NCI-H524 (cell line): ENCODE data around the gene SEC14L6.
"Not testable (repeated sequence)": the region's sequence is repeated elsewhere in the genome, so short reads cannot be mapped to it uniquely, and the experiment has no call there.

ENCODE experiments used
- DNase-seq, 2 experiments: peaks; one replicate each; lab custom pipeline; 2025; lab: John Stamatoyannopoulos, UW

SEC14L6 gene

DNA sequence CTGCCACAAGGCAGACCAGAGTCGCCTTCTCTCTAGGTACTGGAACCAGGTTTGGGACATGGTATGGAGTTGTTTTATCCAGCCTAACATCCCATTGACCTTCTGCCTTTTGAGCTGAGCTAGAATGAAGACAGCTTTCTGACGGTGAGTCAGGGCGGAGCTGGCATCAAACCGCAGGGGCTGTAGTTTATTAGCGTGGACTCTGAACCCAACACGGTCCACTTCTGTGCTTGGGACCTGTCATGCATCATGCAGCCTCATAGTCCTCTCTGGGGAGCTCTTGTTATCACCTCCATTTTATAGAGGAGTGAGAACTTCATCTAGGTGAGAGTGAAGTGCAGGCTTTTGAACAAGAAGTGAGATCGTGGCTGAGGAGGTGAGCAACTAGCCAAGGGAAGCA, 19.6 kb upstream of the SEC14L6 start:
- no peak for DNase-seq

DNA sequence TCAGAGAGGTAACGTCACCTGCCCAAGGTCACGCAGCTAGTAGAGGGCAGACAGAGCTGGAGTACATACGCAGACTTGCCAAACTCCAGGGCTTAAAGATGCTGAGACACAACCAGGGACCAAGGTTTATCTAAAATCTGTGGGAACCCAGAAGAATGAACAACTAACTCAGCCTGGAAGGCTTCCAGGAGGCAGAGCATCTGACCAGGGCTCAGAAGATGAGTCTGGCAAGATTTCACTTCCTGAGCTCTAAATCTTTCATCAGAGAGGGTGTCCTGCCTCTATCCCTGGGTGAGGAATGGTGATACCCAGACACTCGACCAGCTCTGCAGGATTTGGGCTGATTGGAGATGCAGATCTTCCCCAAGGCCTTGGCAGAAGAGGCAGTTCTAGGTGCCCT, 18.8 kb upstream of the SEC14L6 start:
- no peak for DNase-seq

DNA sequence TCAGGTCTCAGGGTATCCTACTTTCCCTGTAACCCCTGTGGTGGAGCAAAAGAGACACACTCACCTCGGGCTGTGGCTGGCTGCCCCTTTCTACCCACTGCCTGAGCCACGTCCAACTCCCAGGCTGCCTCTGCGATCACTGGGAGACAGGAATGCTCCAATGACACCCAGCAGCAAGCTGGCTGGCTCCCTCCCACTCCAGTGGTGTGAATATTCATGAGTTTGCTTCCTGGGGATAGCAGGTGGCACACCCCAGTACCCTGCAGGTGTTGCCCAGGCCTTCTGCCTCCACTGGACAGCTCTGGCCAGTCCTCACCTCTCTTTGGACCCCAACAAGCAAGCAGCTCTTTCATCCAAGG, 18.2 kb upstream of the SEC14L6 start:
- no peak for DNase-seq

DNA sequence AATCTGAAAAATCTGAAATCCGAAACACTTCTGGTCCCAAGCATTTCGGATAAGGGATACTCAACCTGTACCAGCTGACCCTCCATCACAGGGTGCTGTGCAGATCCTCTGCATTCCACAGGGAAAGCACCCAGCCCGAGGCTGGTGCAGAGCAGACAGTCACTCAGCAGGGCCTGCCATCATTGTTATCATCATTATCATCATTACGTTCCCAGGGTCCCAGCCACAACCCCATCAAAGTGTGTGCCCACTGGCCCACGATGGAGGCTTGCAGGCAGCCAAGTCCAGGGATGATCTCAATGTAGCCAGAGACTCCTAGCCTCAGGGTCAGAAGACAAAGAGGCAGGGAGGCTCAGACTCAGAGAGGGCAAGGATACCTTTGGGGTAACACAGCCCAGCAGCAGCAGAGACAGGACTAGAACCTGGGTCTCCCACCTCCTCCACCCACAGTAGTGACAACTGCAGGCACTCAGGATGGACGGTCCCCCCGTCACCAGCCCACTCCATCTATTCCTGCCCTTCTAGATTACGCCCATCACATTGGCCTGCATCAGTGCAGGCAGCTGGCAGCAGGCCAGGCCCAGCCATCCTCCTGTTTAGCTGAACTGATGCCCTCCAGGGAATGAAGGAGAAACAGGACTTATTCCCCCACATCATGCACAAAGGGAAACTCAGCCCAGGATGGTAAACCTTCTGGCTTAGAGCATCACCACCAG, 17.7 kb upstream of the SEC14L6 start:
- no peak for DNase-seq

DNA sequence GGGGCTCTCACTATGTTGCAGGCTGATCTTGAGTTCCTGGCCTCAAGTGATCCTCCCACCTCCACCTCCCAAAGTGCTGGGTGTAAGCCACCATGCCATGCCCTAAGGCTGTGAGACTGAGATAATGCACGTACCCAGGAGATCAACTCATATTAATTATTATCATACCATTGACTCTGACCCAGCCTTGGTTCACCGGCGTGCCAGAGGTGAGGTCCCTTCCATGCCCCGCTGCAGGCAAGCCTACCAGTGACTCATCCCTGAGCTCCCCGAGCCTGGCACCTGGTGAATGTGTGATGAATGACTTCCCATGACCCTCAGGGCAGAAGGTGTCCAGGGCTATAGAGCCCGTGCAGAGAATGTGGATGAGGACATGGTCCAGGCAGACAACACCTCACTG, 15.8 kb upstream of the SEC14L6 start:
- no peak for DNase-seq

DNA sequence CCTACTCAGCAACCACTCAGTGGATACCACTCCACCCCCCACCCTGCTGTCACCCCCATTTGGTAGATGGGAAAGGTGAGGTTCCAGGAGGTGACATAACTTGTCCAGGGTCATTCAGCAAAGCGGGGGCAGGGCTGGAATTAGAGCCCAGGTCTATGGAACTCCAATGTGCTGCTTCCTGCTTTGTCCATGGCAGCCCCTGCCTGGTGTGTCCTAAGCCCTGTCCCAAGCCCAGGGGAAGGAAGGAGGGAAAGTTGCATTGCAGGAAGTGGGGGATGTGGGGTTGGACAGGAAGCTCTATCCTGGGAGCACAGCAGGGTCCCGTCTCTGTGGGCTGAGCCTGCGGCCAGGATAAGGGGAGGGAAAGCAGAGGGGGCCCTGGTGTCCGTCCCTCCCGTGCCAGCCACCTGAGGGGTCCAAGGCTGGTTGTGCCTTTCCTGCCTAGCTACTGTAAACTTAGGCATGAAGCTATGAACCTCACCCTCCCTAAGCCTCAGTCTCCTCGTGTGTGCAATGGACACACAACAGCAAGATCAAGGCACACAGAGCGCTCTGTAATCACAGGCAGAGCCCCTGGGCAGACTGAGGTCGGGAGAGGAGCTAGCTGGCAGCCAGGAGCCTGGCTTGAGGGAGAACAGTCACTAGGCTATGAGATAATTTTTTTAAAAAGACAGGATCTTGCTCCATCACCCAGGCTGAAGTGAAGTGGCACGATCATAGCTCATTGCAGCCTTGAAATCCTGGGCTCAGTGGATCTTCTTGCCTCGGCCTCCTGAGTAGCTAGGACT, 15.1 kb upstream of the SEC14L6 start:
- no peak for DNase-seq

DNA sequence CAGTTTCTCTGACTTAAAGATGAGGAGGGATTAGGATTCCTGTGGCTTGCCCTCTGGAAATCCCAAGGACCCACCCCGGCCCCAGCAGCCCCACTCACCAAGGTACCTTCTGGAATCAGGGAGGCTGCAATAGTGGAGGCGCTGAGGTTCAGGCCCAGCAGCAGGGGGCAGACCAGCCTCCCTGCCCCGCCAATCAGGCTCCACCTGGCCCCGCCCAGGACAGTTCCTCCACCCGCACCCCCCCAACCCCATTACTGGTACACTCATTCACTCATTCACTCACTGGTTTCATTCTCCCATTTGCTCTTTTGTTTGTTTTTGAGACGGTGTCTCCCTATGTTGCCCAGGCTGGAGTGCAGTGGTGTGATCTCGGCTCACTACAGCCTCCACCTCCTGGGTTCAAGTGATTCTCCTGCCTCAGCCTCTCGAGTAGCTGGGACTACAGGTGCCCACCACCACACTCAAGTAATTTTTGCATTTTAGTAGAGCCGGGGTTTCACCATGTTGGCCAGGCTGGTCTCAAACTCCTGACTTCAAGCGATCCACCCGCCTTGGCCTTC, 14.2 kb upstream of the SEC14L6 start:
- not testable (repeated sequence) for DNase-seq

DNA sequence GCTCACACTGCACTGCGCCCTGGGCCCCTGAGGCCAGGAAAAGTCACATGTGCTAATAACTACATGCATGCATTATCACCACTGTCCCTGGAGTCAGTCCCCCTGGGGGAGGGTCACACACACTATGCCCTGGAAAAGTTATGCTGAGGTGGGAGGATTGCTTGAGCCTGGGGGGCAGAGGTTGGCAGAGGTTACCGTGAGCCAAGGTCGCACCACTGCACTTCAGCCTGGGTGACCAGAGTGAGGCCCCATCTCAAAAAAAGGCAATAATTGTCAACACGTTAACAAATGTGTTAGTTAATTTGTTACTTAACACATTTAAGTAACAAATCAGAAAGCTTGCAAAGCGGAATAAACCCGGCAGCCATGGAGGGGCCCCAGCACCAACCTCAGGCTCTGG, 13.3 kb upstream of the SEC14L6 start:
- DNase-seq, result no peak

DNA sequence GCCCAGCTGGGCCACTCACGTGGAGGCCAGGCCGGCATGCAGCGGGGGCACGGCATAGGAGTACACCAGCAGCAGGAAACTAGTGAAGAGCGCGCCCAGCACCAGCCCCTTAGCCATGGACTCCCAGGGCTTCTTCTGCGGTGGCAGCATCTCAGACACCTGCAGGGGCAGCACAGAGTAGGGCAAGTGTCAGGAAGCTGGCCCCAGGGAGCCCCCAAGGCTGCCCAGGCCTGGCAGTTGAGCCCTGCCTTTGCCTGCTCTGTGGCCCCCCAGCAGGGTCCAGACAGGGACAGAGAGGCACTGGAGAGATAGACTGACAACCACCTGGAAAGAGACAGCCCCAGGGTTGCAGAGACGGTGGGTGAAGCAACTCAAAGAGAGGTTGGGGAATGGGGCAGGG, 10.7 kb upstream of the SEC14L6 start:
- no peak for DNase-seq

DNA sequence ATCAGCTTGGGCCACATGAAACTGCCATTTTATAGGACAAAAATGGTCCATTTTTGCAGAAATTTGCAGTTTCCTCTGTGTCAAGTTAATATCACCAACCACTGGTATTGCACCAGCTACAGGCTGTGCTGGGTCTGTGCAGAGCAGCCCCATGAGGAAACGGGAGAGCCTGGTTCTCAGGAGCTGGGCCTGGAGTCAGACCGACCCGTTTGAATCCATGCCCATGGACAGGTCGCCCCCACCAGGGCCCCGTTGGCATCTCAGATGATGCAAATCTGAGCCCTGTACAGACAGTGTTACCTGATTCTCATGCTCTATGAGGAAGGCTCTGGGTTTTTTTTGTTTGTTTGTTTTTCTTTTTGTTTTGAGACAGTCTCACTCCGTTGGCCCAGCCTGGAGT, 9.8 kb upstream of the SEC14L6 start:
- peak in 1 of 2 experiments; percentile 29 for DNase-seq

DNA sequence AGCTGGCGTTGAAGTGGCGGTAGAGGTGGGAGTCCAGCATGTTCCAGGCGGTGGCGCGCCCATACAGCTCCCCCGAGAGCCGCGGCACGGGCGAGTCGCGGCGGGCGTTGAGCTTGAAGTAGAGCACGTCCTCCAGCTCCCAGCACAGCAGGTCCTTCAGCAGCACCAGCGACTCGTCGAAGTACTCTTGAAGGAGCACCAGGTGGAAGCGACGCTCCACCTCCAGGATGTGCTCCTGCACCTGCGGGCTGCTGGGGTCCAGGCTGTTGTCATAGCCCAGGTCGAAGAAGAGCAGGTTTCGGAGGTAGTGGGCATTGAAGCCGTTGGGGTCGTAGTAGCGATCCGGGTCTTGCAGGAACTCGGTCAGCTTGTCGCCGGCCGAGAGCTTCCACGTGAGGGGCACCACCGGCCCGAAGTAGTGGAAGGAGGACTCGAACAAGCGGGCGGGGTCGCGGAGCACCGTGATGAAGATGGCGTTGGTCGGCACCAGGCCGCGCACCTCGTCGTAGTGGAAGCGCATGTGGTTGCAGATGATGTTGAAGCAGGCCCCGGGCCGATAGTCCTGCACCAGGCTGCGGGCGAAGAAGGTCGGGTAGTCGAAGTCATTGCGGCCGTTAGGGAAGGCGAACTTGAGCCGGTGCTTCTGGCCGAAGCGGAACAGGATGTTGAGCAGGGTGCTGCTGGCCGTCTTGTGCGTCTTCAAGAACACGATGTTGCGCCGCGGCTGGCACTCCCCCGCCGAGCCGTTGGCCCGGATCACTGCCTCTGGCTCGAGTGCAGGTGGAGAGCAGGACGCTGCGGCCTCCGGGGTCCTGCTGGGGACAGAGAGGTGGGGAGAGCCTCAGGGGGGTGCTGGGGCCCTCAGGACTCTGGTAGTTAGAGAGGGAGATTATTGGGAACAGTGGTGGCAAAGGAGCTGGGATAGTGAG, 9.0 kb upstream of the SEC14L6 start:
- DNase-seq, result no peak

DNA sequence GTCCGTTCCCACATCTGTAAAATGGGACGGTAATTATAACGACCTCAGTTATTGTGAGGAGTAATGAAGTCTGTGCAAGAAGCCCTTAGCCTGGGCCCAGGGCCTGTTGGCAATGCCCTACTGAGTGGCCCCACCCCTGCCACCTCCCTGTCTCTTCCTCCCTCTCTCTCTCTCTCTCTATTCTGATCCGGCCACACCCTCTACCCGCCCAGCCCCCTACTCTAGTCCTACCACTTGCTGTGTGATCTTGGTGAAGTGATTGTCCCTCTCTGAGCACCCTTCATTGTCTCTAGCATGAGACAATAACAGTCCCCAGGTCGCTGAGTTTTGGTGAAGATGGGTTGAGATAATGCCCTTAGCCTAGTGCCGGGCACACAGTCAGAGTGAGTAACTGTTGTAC, 7.4 kb upstream of the SEC14L6 start:
- DNase-seq, result no peak

DNA sequence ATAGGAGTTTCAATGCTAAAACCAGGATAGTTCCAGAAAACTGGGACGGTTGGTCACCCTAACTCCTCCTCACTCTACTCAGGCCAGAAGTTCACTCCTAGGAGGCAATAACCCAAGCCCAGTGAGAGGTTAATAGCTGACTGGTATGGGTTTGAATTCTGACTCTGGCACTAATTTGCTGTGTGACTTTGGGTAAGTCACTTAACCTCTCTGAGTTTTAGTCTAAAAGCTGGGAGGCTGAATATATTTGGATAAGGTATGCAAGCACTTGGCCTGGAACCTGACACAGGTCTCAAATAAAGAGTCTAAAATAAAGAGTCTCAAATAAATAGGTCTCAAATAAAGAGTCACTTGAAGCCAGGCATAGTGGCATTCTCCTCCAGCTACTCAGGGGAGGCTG, 6.2 kb upstream of the SEC14L6 start:
- no peak for DNase-seq

DNA sequence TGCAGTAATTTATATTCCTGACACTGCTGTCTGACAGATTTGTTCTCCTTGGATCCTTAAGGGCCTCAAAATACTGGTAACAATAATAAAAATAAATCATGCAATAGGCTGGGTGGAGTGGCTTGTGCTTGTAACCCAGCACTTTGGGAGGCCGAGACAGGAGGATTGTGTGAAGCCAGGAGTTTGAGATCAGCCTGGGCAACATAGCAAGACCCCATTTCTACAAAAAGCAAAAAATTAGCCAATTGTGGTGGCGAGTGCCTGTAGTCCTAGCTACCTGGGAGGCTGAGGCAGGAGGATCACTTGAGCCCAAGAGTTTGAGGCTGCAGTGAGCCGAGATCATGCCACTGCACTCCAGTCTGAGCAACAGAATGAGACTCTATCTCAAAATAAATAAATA, 5.3 kb upstream of the SEC14L6 start:
- not testable (repeated sequence) for DNase-seq

DNA sequence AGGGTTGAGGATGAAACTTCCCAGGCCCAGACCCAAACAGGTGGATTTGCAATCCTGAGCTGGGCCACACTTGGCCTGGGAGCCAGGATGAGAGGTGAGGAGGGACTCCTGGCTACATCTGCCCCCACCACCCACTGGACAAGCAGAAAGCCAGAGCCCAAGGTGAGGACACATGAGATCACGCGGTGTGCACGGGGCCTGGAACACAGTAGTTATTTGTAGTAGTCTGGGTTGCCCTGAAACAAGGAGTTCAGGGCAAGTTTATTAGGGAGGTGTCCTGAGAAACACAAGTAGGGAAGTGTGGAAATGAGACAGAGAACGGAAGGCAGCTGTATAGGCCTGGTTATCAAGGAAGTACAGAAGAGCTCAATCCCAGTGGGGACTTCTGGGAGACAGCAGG, 647 bp upstream of the SEC14L6 start:
- DNase-seq, result no peak

DNA sequence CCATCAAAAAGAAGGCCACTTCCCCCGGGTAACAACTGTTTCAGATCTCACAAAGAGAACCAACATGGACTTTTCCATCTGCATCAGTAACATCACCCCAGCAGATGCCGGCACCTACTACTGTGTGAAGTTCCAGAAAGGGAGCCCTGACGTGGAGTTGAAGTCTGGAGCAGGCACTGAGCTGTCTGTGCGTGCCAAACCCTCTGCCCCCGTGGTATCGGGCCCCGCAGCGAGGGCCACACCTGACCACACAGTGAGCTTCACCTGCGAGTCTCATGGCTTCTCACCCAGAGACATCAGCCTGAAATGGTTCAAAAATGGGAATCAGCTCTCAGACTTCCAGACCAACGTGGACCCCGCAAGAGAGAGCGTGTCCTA, 3.7 kb downstream of the SEC14L6 start:
- DNase-seq, result no peak

DNA sequence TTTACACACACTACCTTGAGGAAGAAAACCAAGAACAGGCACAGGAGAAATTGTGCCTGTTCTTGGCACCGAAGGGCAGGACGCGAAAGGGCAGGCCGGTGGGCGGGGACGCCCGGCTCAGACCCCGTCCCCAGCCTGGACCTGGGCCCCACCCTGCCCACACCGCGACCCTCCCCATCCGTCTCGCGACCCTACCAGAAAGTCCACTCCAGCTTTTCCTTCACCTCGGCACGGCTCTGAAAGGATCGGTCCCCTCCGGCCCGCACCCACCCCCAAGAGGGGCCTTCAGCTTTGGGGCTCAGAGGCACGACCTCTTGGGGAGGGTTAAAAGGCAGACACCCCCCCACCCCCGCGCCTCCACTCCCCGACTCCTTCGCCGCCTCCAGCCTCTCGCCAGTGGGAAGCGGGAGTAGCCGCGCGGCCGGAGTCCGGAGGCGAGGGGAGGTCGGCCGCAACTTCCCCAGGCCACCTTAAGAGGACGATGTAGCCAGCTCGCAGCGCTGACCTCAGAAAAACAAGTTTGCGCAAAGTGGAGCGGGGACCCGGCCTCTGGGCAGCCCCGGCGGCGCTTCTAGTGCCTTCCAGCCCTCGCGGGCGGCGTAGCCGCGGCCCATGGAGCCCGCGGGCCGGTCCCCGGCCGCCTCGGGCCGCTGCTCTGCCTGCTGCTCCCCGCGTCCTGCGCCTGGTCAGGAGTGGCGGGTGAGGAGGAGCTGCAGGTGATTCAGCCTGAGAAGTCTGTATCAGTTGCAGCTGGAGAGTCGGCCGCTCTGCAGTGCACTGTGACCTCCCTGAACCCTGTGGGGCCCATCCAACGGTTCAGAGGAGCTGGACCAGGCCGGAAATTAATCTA, 4.4 kb downstream of the SEC14L6 start:
- no peak for DNase-seq

DNA sequence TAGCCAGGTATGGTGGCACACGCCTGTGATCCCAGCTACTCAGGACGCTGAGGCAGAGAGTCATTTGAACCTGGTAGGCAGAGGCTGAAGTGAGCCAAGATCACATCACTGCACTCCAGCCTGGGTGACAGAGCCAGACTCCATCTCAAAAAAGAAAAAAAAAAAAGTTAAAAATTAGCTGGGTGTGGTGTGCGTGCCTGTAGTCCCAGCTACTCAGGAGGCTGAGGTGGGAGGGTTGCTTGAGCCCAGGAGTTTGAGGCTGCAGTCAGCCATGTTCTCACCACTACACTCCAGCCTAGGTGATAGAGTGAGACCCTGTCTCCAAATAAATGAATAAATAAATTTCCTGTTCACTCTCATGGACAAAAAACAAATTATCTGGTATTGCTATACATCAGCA, 5.0 kb downstream of the SEC14L6 start:
- not testable (repeated sequence) for DNase-seq

DNA sequence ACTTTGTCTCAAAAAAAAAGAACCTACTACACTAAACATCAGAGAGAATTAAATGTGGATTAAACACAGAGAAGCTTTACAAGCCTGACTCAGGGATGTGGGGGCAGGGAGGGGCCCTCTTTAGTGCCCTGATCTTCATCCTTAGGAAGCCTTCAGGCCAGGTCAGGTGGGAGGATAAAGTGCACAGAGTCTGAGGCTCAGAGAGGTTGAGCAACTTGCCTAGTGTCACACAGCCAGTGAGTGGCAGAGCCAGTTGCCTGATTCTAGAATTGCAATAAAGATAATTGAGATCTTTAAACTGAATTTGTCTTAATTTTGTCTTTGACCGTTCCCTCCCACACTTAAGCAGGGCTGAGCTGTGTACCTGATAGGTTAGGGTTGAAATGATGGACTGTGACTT, 7.2 kb downstream of the SEC14L6 start:
- DNase-seq, result no peak

DNA sequence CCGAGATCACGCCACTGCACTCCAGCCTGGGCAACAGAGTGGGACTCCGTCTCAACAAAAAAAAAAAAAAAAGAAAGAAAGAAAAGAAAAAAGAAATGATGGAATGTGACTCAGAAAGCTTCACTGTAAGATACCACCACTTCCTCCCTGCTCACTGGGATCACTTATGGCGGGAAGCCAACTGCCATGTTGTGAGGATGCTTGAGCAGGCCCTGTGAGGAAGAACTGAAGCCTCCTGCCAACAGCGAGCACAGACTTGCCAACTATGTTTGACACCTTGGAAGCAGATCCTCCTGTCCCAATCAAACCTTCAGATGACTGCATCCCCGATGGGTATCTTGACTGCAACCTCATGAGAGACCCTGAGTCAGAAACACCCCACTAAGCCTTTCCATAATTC, 8.3 kb downstream of the SEC14L6 start:
- DNase-seq, result no peak

DNA sequence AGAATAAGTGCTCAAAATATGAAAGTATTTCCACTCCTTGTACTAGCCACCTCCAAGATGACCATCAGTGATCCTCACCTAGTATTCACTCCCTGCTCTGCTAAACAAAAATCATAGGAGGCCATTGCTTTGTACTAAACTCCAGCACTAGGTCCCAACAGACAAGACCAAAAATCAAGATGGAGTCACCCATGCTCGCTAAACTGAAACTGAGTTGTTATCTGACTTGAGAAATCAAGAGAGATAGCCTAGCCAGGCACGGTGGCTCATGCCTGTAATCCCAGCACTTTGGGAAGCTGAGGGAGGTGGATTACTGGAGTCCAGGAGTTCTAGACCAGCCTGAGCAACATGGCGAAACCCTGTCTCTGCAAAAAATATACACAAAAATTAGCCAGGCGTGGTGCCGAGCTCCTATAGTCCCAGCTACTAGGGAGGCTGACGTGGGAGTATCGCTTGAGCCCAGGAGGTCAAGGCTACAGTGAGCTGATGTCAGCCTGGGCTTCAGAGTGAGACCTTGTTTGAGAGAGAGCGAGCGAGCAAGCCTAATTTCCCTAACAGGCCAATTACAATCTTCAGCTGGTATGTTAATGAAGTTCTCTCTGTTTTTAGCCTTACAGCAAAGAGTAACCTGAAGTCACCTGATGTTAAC, 9.3 kb downstream of the SEC14L6 start:
- DNase-seq, result no peak
